AG10803 (cell line): ENCODE data around the gene SELENOI.
"Not testable (repeated sequence)": the region's sequence is repeated elsewhere in the genome, so short reads cannot be mapped to it uniquely, and the experiment has no call there.

Experiments used
- DNase-seq: peaks from one replicate; pipeline ENCODE4 v3.0.0; 2010; ENCODE audit warnings: low read depth
- H3K4me3 ChIP-seq: 2 replicates; pipeline ENCODE4 v1.5.1; 2011; ENCODE audit warnings: mild to moderate bottlenecking, low read length, control low read depth
- CTCF ChIP-seq: conservative IDR thresholded peaks from 2 replicates; pipeline ENCODE4 v1.5.1; 2011; ENCODE audit warnings: mild to moderate bottlenecking, low read length, control low read depth, inconsistent platforms

The SELENOI gene

DNA sequence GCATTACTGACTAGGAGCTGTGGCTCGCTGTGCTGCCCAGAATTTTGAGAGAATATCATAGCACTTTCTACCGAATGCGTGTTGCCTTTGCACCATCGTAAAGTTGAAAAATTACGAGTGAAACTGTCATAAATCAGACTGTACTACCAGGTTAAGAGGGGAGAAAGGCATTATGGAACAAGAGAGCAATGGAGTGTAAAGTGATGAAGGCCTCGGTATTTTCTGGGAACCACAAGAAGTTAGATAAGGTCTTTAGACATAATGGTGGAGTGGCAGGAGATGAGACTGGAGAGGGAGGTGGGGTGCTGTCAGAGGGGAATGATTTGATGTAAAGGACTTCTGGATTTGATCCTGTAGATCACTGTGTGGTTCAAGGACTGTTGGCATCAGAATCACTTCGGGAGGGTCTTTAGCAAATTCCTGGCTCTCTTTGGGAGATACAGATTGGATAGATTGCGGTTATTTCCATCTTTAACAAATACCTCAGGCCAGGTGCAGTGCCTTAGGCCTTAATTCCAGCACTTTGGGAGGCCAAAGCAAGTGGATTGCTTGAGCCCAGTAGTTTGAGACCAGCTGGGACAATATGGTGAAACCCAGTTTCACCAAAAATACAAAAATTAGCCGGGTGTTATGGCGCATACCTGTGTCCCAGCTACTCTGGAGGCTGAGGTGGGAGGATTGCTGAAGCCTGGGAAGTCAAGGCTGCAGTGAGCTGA, 5.6 kb downstream of the SELENOI start:
- no peak for TF ChIP-seq CTCF
- DNase-seq, result no peak
- no peak overlapping the region for H3K4me3 ChIP-seq

DNA sequence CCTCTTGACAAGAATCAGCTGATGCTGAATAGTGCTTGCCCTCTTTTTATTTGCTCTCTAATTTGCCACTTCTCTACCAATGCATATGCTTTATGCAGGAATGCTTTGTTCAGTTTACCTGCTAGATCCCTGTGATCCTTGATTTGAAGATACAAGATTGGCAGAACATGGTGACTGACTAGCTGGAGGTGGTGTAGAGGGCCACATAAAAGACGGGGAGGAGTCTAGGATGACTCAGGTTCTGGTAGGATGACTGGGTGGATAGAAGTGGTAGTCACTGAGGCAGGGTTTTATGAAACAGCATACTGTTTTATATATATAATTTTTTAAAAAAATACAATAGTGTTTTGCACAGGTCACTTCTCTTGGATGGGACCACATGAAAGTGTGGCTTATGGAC, 6.9 kb downstream of the SELENOI start:
- no peak for TF ChIP-seq CTCF
- H3K4me3 ChIP-seq, result no peak overlapping the region
- DNase-seq, result no peak

DNA sequence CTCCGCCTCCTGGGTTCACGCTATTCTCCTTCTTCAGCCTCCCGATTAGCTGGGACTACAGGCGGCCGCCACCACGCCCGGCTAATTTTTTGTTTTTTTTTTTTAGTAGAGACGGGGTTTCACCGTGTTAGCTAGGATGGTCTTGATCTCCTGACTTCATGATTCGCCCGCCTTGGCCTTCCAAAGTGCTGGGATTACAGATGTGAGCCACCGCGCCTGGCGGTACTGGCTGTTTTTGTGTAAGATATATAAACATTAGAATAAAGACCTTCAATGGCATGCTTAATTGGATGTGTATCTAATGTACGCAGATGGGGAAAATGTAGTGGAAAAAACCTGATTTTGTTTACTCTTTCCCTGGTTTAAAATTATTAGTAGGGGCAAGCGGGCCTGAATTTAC, 8.5 kb downstream of the SELENOI start:
- DNase-seq, H3K4me3 ChIP-seq: not testable (repeated sequence)

DNA sequence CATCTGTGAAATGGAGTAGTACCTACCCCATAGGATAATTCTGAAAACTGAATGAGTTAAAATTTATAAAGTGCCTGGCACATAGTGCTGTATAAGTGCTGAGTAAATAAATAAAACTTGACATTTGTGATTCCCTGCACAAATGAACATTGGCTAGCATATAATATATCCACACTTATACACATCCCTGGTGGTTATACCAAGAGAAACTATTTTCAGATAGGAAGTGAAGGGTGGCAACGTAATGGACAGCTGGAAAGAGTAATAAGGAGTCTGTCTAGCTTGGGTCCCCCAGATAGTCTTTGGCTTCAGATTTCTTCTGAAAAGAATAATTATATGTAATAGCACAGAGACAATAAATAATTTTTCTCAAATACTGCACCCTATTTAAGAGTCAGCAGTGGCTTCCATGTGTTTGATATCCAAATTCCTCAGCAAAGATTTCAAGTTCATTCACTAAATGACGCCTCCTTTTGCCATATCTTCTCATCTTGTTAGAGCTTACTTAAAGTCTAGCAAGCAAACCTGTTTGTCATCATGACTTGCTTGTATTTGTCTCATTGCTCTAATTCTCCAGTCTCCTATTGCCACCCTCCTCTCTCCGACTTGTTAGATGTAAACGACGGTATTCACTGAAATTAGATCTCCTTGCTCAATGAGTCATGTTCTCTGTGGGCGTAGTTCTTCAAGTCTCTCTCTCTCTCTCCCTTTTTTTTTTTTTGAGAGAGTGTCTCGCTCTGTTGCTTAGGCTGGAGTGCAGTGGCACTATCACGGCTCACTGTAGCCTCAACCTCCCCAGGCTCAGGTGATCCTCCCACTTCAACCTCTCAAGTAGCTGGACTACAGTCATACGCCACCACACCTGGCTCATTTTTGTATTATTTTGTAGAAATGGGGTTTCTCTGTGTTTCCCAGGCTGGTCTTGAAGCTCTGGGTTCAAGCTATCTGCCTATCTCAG, 9.4 kb downstream of the SELENOI start:
- peak; percentile 82 for DNase-seq
- no peak for TF ChIP-seq CTCF

GRCh38 chr2:26356111-26356510, 10.2 kb downstream of the SELENOI start:
- no peak for TF ChIP-seq CTCF
- DNase-seq, result no peak
- no peak overlapping the region for H3K4me3 ChIP-seq

More for the DNA sequence above, 9.4 kb downstream of the SELENOI start:
- H3K4me3 ChIP-seq, result no peak overlapping the region

GRCh38 chr2:26356771-26357170, 10.8 kb downstream of the SELENOI start:
- TF ChIP-seq CTCF, result no peak
- no peak overlapping the region for H3K4me3 ChIP-seq
- no peak for DNase-seq

- no peak for TF ChIP-seq CTCF
- DNase-seq, result no peak
- H3K4me3 ChIP-seq, result no peak overlapping the region
These were observed 14.0 kb downstream of the SELENOI start for GRCh38 chr2:26359886-26360473.
